Hair follicular keratinocyte (primary cell): ENCODE measurements around the gene PSAP. TPM values are rescaled to one million over a fixed set of nuclear protein-coding genes. Genes with fewer than 3 reads are reported as not detected.

Experiments used
- total RNA-seq: library from RNA; depleted of rRNA; stranded (reverse); fragments of >200 nt; gene quantifications from 2 replicates; pipeline ENCODE4 v1.2.3, GENCODE V29; 2015

The PSAP gene
- total RNA-seq, result 334 and 507 TPM in 2 replicates

GRCh38 chr10:71850743-71851464 lies at the start of gene PSAP:
TSS of gene PSAP (minus strand) at chr10:71851251. CDS start at chr10:71851221, 30 bp downstream.

GRCh38 chr10:71773221-71773971 lies 77.7 kb downstream of the PSAP start, which contains the start of gene VSIR:
TSS of gene VSIR (minus strand) at chr10:71773520. CDS start at chr10:71773439, 81 bp downstream.

Other genes with a start within 250 kb of the PSAP start
- gene C10orf105, start 131.5 kb downstream of the PSAP start, total RNA-seq, result not detected in 2 replicates
- gene VSIR, start 77.7 kb downstream of the PSAP start, total RNA-seq, result 10.1 and 20.5 TPM in 2 replicates
- gene CHST3, start 113.1 kb upstream of the PSAP start, total RNA-seq, result 17.1 and 18.3 TPM in 2 replicates
- gene SPOCK2, start 237.3 kb upstream of the PSAP start, total RNA-seq, result 0.38 and 1.2 TPM in 2 replicates